Brain microvascular endothelial cell (primary cell): Measurements from ENCODE around the gene DIPK1B.
"Not testable (repeated sequence)": the region's sequence is repeated elsewhere in the genome, so short reads cannot be mapped to it uniquely, and the experiment has no call there.

ENCODE experiments used
- DNase-seq: peaks from one replicate; pipeline ENCODE4 v3.0.0-alpha.2; 2020
- H3K27ac ChIP-seq: fragments of 250-450 bp; sonication (Bioruptor Pico); 2 replicates; pipeline ENCODE4 v1.5.1; 2020; ENCODE audit warnings: mild to moderate bottlenecking, moderate library complexity
- H3K27me3 ChIP-seq: fragments of 250-450 bp; sonication (Bioruptor Pico); replicated peaks from 2 replicates; pipeline ENCODE4 v1.5.1; 2020; ENCODE audit warnings: mild to moderate bottlenecking
- H3K36me3 ChIP-seq: fragments of 250-450 bp; sonication (Bioruptor Pico); replicated peaks from 2 replicates; pipeline ENCODE4 v1.5.1; 2020; ENCODE audit warnings: mild to moderate bottlenecking
- H3K4me3 ChIP-seq: 2 replicates; pipeline ENCODE4 v1.5.1; 2011; ENCODE audit warnings: low read depth, mild to moderate bottlenecking, control low read depth, low read length, moderate library complexity
- in situ Hi-C: cut with HindIII; loops from 2 replicates; pipeline ENCODE4 v1.10.0; 2017; ENCODE audit warnings: low sequenced_read_pairs, low pct_ligation_motif_present
- TF ChIP-seq, protein P1 (sequence below): IDR thresholded peaks from 2 replicates; pipeline ENCODE4 v1.5.1; 2011; ENCODE audit warnings: low read depth, mild to moderate bottlenecking, moderate library complexity, low read length, control low read depth, inconsistent platforms; ENCODE audit errors: missing control alignments

Gene DIPK1B

DNA sequence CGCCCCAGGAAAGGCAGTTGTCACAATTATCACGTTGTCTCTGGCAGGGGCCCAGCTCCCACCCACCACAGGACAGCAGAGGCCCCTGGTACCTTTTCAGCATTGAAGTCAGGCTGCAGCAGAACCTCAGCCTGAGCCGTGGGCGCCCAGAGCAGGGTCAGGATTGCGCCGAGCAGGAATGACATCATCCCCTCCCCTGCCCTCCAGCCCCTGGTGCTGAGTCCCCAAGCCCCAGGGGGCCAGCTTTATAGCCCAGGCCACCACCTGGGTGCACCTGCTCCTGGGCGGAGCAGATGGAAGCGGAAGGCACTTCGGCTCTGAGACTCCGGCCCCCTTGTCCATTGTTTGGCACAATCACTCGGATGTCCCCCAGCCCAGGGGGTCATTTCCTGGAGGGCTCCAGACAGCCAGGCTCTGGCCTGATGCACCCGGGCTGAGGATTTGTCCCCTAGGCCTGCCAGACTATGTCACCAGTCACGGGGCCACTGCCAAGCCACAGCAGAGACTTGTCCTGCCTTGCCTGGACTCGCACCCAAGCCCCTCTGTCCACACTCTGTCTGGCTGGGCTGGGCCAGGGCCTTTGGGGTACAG, 52.0 kb downstream of the DIPK1B start, which contains the start of gene LCN15:
Gene LCN15 (minus strand): TSS at position 218 of the 591 bp plus-strand sequence. CDS start 30 bp downstream, at position 188.
- TF ChIP-seq, protein P1, sequence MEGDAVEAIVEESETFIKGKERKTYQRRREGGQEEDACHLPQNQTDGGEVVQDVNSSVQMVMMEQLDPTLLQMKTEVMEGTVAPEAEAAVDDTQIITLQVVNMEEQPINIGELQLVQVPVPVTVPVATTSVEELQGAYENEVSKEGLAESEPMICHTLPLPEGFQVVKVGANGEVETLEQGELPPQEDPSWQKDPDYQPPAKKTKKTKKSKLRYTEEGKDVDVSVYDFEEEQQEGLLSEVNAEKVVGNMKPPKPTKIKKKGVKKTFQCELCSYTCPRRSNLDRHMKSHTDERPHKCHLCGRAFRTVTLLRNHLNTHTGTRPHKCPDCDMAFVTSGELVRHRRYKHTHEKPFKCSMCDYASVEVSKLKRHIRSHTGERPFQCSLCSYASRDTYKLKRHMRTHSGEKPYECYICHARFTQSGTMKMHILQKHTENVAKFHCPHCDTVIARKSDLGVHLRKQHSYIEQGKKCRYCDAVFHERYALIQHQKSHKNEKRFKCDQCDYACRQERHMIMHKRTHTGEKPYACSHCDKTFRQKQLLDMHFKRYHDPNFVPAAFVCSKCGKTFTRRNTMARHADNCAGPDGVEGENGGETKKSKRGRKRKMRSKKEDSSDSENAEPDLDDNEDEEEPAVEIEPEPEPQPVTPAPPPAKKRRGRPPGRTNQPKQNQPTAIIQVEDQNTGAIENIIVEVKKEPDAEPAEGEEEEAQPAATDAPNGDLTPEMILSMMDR = no peak
- Histone ChIP-seq H3K36me3 (no peaks in the 10 kb centered on the region), H3K4me3 (no peak within 1 kb of the TSS), H3K27ac (no peak within 1 kb of the TSS), H3K27me3 (no peaks in the 10 kb centered on the region)
- in situ Hi-C loops = no loop called here
- no peak for DNase-seq

DNA sequence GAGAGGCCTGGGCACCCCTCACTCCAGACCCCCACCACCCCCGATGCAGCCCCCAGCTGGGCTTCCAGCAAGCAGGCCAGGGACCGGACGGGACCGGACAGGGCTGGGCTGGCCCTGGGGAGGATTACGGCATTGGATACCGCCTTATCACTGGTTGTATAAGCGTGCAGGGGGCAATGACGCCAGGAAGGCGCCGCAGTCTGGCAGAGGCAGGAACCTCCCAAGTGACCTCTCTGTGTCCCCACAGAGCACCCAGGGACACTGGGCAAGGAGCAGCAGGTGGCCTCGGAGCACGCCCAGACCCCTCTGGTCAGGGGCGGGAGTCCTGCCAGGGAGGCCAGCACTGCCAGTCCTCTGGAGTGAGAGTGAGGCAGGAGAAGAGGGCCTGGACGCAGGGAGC, 52.7 kb downstream of the DIPK1B start:
- Histone ChIP-seq H3K27me3 (no peaks in the 10 kb centered on the region), H3K4me3 (no peak overlapping the region), H3K27ac (no peak overlapping the region), H3K36me3 (no peaks in the 10 kb centered on the region)
- in situ Hi-C loops = no loop called here
- DNase-seq = no peak
- TF ChIP-seq, protein P1 = no peak

DNA sequence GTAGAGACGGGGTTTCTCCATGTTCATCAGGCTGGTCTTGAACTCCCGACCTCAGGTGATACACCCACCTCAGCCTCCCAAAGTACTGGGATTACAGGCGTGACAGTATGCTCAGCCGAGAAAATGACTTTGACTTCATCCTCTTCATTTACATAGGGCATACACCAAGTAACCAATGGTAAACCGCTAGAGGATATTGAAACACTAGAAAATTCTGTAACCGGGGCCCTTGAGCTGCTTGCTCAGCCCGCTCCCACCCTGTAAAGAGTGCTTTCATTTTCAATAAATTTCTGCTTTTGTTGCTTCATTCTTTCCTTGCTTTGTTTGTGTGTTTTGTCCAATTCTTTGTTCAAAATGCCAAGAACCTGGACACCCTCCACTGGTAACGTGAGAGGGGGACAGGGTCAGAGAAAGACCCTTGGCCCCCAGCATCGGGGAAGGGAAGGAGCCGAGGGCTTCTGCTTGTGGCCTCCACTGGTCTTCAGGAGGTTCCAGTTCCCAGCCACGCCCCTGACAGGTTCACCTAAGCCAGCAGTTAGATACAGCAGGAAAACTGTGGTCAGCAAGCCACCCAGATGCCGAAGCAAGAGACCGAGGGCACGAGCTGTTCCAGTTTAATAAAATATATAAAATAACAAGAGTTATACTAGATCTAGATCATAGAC, 53.5 kb downstream of the DIPK1B start:
- in situ Hi-C loops, H3K27ac ChIP-seq, DNase-seq: not testable (repeated sequence)

DNA sequence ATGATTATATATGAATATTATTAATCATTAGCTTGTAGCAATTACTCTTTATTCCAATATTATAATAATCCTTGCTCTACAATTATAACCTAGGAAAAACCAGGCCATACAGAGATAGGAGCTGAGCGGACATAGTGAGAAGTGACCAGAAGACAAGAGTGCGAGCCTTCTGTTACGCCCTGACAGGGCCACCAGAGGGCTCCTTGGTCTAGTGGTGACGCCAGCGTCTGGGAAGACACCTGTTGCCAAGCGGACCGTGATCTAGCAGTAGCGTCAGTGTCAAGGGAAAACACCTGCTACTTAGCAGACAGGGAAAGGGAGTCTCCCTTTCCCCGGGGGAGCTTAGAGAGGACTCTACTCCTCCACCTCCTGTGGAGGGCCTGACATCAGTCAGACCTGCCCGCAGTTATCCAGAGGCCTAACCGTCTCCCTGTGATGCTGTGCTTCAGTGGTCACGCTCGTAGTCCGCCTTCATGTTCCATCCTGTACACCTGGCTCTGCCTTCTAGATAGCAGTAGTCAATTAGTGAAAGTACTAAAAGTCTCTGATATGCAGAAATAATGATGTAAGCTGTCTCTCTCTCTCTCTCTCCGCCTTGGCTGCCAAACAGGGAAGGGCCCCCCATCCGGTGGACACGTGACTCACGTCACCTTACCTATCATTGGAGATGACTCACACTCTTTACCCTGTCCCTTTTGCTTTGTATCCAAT, 54.2 kb downstream of the DIPK1B start:
- DNase-seq = peak; percentile 47
- H3K4me3 ChIP-seq, in situ Hi-C loops, H3K27me3 ChIP-seq, H3K36me3 ChIP-seq, H3K27ac ChIP-seq: not testable (repeated sequence)
- TF ChIP-seq, protein P1 = peak; percentile 15

More for the DNA sequence above, 53.5 kb downstream of the DIPK1B start:
- not testable (repeated sequence) for H3K27me3 ChIP-seq, H3K36me3 ChIP-seq, H3K4me3 ChIP-seq

DNA sequence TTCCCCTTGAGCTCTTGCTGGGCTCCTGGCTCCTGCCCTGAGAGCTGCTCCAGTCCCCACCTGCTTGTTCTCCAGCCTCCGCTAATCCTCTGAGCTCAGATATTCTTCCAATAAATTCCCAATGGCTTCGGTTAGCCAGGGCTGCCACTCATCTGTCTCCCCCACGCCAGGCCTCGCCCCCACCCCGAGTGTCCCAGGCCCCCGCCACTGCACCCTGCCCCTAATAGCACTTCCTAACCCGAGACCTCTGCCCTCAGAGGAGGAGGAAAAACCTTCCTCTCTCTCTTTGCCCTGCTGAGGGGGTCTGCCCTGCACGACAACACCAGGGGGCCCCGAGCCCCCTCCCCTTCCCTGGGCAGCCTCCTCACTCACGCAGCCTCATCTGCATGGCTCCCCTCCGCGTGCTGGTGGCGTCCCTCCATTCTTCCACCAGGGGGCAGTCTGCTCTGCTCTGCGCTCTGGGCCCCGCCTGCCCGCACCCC, 57.4 kb downstream of the DIPK1B start:
- in situ Hi-C loops = no loop called here
- no peaks in the 10 kb centered on the region for H3K27me3 ChIP-seq
- no peak for DNase-seq
- H3K36me3 ChIP-seq = no peaks in the 10 kb centered on the region
- no peak overlapping the region for H3K27ac ChIP-seq
- no peak overlapping the region for H3K4me3 ChIP-seq
- TF ChIP-seq, protein P1 = peak; percentile 71

DNA sequence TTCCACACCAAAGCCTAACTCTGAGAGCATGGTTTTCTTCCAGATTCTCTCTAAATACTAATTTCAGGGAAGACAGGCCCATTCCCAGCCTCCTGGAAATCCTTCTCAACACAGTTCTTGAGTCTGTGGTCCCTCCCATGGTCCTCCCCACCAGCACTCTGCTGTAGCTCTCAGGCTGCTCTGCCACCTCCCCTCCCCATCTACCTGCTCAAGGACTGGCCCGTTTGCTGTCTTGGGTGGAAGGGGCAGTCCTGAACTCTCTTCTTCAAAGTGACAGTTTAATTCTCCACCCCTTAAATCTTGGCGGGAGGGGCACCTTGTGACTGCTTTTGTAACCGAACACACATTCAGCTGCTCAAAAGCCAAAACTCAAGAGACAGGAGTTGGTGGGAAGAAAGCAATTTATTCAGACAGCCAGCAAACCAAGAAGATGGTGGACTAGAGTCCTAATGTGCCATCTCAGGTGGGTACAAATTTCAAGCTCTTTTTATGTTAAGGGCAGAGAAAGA, 59.6 kb downstream of the DIPK1B start:
- TF ChIP-seq, protein P1 = no peak
- no peak overlapping the region for H3K27ac ChIP-seq
- no peak overlapping the region for H3K4me3 ChIP-seq
- in situ Hi-C loops = no loop called here
- no peaks in the 10 kb centered on the region for H3K36me3 ChIP-seq
- DNase-seq = no peak
- H3K27me3 ChIP-seq = no peaks in the 10 kb centered on the region
